Measurements from ENCODE around the gene FETUB.
"Not testable (repeated sequence)": the region's sequence is repeated elsewhere in the genome, so short reads cannot be mapped to it uniquely, and the experiment has no call there.

FETUB gene

DNA sequence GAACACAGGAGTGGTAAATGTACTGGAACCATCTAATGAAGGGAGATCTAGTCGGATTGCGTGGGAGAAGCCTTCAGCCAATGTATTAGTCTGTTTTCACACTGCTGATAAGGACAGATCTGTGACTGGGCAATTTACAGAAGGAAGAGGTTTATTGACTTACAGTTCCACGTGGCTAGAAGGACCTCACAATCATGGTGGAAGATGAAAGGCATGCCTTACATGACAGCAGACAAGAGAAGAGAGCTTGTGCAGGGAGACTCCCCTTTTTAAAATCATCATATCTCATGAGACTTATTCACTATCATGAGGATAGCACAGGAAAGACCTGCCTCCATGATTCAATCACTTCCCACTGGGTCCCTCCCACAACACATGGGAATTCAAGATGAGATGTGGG, 42.6 kb downstream of the FETUB start:
- DNase-seq = no peak

DNA sequence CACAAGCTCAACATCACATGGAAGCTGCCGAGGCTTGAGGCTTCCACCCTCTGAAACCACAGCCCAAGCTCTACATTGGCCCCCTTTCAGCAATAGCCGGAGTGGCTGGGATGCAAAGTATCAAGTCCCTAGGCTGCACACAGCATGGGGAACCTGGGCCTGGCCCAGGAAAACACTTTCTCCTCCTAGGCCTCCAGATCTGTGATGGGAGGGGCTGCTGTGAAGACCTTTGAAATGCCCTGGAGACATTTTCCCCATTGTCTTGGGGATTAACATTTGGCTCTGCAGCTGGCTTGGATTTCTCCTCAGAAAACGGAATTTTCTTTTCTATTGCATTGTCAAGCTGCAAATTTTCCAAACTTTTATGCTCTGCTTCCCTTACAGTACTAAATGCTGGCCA, 43.8 kb downstream of the FETUB start:
- DNase-seq = no peak

DNA sequence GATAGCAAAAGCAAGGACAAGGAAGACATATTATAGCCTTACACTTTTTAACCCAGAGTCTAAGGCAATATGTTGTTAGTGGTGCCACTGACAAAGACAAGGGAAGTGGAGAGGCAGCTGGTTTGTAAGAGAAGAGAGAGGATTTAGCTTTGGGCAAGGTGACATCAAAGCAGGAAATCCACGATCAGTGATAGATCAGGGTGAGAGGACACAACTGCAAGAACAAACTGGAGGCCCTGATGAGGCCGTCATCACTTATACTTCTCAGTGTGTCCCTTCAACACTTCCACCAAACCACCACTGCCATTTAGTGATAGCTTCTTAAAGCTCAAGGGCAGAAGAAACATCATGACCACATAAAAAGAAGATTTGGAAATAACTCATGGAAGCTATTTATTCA, 46.3 kb downstream of the FETUB start:
- not testable (repeated sequence) for DNase-seq

GRCh38 chr3:186687120-186687651, 47.0 kb downstream of the FETUB start:
- no peak for DNase-seq

DNA sequence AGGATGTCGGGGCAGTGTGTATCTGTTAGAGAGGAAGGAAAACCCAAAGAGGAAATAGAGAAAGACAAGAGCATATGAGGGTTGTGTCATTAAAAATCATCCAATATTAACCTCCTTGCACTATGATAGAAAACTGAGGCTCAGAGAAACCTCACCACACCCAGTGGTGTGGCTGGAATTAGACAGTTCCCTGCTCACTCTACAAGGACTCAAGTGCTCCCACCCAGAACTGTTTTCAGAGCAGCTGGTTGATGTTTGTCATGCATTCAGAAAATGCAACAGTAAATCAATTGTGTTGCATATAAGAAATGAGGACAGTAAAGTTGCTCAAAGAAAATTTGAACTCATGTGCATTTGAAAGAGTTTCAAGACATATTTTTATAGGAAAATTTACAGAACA, 50.1 kb downstream of the FETUB start:
- not testable (repeated sequence) for DNase-seq

GRCh38 chr3:186691676-186692075, 51.5 kb downstream of the FETUB start:
- DNase-seq = no peak

GRCh38 chr3:186693843-186694242, 53.6 kb downstream of the FETUB start:
- DNase-seq = no peak

- no peak for DNase-seq
Observed at GRCh38 chr3:186694288-186695032, 54.3 kb downstream of the FETUB start.

GRCh38 chr3:186696522-186696921, 56.3 kb downstream of the FETUB start:
- DNase-seq = no peak

DNA sequence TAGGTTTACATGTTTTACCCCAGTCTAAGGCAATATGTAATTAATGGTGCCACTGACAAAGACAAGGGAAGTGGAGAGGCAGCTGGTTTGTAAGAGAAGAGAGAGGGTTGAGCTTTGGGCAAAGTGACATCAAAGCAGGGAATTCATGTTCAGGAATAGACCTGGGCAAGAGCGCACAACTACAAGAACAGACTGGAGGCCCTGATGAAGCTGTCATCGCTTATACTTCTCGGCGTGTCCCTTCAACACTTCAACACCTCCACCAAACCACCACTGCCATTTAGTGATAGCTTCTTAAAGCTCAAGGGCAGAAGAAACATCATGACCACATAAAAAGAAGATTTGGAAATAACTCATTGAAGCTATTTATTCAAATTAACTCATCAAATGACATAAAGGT, 57.3 kb downstream of the FETUB start:
- no peak for DNase-seq

DNA sequence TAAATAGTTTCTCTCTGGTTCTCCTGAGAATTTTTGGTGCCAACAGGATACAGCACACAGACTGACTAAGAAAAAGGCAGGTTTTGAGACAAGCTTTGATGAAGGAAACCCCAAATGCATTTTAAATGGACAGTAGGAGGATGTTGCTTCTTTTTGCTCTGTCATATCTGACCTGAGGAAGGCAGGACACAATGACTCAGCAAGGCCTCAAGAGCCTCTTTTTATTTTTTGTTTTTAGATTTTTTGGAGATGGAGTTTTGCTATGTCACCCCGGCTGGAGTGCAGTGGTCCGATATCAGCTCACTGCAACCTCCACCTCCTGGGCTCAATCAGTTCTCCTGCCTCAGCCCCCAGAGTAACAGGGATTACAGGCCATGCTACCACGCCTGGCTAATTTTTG, 60.1 kb downstream of the FETUB start:
- DNase-seq = no peak

DNA sequence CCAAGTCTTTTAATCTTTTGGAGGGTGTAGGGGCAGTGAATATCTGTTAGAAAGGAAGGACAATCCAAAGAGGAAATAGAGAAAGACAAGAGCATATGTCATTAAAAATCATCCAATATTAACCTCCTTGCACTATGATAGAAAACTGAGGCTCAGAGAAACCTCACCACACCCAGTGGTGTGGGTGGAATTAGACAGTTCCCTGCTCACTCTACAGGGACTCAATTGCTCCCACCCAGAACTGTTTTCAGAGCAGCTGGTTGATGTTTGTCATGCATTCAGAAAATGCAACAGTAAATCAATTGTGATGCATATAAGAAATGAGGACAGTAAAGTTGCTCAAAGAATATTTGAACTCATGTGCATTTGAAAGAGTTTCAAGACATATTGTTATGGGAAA, 62.3 kb downstream of the FETUB start:
- not testable (repeated sequence) for DNase-seq
